ENCODE measurements around the gene GARNL3. TPM values are rescaled to one million over a fixed set of nuclear protein-coding genes. Genes with fewer than 3 reads are reported as not detected.

GARNL3 gene
- total RNA-seq, 1 donor from 2014 or later: 22.9 TPM

DNA sequence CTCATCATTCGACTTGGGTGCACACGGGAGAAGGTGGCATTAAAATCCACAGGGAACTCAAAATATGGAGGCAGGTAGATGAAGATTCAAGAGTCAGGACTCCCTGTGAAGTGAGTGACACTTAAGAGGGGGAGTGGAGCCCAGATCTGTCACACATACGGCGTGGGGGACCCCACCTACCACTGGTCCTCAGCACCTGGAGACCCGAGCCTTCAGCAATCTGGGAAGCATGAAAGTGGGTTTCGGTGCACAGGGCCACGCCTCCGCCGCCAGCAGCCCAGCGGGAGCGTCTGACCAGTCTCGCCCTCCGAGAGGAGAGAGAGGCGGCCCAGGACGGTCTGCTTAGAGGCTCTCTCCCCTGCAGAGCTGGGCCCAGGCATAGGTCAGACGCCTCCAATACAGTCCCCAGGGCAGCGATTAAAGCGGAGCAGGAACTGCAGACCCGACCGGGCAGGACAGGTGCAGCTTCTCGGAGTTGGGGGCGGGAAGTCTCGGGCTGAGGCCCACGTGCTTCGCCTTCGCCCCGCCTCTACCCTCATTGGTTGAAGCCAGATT is 131.8 kb downstream of the GARNL3 start:
- H3K4me1 ChIP-seq: peaks cover 28% of the 10 kb centered on the region
- peaks cover 19% of the 10 kb centered on the region for H3K36me3 ChIP-seq
- TF ChIP-seq, protein P1, sequence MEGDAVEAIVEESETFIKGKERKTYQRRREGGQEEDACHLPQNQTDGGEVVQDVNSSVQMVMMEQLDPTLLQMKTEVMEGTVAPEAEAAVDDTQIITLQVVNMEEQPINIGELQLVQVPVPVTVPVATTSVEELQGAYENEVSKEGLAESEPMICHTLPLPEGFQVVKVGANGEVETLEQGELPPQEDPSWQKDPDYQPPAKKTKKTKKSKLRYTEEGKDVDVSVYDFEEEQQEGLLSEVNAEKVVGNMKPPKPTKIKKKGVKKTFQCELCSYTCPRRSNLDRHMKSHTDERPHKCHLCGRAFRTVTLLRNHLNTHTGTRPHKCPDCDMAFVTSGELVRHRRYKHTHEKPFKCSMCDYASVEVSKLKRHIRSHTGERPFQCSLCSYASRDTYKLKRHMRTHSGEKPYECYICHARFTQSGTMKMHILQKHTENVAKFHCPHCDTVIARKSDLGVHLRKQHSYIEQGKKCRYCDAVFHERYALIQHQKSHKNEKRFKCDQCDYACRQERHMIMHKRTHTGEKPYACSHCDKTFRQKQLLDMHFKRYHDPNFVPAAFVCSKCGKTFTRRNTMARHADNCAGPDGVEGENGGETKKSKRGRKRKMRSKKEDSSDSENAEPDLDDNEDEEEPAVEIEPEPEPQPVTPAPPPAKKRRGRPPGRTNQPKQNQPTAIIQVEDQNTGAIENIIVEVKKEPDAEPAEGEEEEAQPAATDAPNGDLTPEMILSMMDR (IDR thresholded peaks at IDR 0.05; ENCODE audit: borderline replicate concordance): no peak
- H3K27ac ChIP-seq (replicated peaks): peak overlapping the region; percentile 59
- intact Hi-C loops (cut with micrococcal nuclease): no loop called here
- H3K4me3 ChIP-seq: peak overlapping the region; percentile 83
- no peaks in the 10 kb centered on the region for H3K27me3 ChIP-seq (ENCODE audit: low read depth)
- H3K9me3 ChIP-seq (replicated peaks): no peaks in the 10 kb centered on the region
- no peak for DNase-seq

- H3K4me1 ChIP-seq: peaks cover 28% of the 10 kb centered on the region
- peak within 1 kb of the TSS; percentile 83 for H3K4me3 ChIP-seq
- H3K9me3 ChIP-seq (replicated peaks): no peaks in the 10 kb centered on the region
- H3K27ac ChIP-seq (replicated peaks): peak within 1 kb of the TSS; percentile 87
- H3K36me3 ChIP-seq: peaks cover 20% of the 10 kb centered on the region
- TF ChIP-seq, protein P1 (IDR thresholded peaks at IDR 0.05; ENCODE audit: borderline replicate concordance): peak; percentile 28
- peak; percentile 98 for DNase-seq
- no peaks in the 10 kb centered on the region for H3K27me3 ChIP-seq (ENCODE audit: low read depth)
- intact Hi-C loops (cut with micrococcal nuclease): no loop called here
Observed at GRCh38 chr9:127396808-127397645, 132.5 kb downstream of the GARNL3 start, which contains the start of gene SLC2A8. Gene SLC2A8 (plus strand): TSS chr9:127397169. CDS start chr9:127397231, 62 bp downstream.

DNA sequence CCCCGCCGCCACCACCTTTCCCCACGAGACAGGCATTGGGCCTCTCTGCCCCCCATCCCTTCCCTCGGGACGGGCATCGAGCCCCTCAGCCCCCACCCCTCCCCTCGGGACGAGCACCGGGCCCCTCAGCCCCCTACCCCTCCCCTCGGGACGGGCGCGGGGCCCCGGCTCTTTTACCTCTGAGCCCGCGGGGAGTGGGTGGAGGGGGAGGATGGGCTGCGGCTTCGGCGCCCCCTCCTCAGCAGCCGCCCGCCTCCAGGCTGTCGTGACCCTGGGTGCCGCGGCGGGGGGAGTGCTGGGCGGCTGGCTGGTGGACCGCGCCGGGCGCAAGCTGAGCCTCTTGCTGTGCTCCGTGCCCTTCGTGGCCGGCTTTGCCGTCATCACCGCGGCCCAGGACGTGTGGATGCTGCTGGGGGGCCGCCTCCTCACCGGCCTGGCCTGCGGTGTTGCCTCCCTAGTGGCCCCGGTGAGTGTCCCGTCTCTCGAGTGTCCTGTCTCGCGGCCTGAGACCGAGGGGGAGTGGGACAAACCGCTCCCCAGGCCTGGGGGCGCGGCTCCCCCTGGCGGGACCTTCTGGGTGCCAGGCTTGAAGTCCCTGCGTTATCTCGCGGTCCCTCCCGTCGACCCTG is 133.2 kb downstream of the GARNL3 start:
- intact Hi-C loops (cut with micrococcal nuclease): no loop called here
- peak overlapping the region; percentile 87 for H3K27ac ChIP-seq (replicated peaks)
- TF ChIP-seq, protein P1 (IDR thresholded peaks at IDR 0.05; ENCODE audit: borderline replicate concordance): peak; percentile 60
- H3K27me3 ChIP-seq (ENCODE audit: low read depth): no peaks in the 10 kb centered on the region
- peaks cover 28% of the 10 kb centered on the region for H3K4me1 ChIP-seq
- peak; percentile 50 for DNase-seq
- peaks cover 27% of the 10 kb centered on the region for H3K36me3 ChIP-seq
- H3K4me3 ChIP-seq: peak overlapping the region; percentile 83
- H3K9me3 ChIP-seq (replicated peaks): no peaks in the 10 kb centered on the region

DNA sequence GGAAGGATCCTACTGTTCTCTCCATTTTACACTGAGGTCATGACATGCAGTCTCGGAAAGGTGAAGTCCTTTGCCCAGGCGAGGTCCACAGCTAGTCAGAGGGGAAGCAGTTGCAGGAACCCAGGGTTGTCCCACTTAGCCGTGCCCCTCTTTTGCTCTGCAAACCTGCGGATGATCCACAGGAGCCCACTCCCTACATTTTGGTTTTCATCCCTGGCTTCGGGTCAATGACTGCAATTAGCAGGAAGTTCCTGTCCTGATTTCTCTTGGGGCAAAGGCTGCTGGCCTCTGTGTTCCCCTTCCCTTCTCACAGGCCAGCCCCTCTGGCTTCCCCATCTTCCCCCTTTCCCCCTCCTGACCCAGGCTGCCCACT is 133.7 kb downstream of the GARNL3 start:
- peaks cover 28% of the 10 kb centered on the region for H3K4me1 ChIP-seq
- intact Hi-C loops (cut with micrococcal nuclease): no loop called here
- TF ChIP-seq, protein P1 (IDR thresholded peaks at IDR 0.05; ENCODE audit: borderline replicate concordance): no peak
- H3K27me3 ChIP-seq (ENCODE audit: low read depth): no peaks in the 10 kb centered on the region
- peak overlapping the region; percentile 83 for H3K4me3 ChIP-seq
- peak overlapping the region; percentile 87 for H3K27ac ChIP-seq (replicated peaks)
- H3K9me3 ChIP-seq (replicated peaks): no peaks in the 10 kb centered on the region
- H3K36me3 ChIP-seq: peaks cover 30% of the 10 kb centered on the region
- no peak for DNase-seq

DNA sequence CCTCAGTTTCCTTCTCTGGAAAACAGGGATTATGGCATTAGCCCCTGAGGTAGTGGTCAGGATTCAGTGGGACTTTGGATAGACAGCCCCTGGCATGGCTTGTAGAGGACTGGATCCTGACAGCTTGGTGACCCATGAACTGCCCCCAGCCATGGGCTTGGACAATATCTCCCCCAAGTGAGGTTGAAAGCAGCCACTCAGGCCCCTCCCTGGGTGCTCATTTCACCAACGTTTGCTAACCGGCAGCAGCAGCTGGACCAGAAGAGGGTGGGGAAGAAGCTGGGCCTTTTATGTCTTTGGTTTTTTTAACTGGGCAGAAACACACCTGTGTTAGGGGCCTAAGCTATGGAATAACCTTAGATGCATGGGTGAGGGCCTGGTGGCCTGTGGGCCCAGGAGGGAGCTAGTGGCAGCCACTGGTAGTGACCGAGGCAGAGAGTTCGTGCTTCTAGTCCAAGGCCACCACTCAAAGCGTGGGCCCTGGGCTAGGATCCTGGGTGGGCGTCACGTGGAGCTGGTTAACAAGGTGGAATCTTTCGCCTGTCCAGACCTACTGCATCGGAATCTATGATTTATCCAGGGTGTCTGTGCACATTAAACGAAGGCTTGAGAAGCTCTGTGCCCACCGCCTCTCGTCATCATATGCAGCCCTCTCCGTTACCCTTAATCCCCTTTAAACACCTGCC is 134.3 kb downstream of the GARNL3 start:
- Histone ChIP-seq H3K27me3 (ENCODE audit: low read depth) (no peaks in the 10 kb centered on the region), H3K36me3 (peaks cover 35% of the 10 kb centered on the region), H3K4me3 (peak overlapping the region; percentile 83), H3K9me3 (replicated peaks) (no peaks in the 10 kb centered on the region), H3K4me1 (peaks cover 28% of the 10 kb centered on the region), H3K27ac (replicated peaks) (no peak overlapping the region)
- intact Hi-C loops (cut with micrococcal nuclease): no loop called here
- TF ChIP-seq, protein P1 (IDR thresholded peaks at IDR 0.05; ENCODE audit: borderline replicate concordance): no peak
- DNase-seq: no peak

All from left ventricle myocardium inferior (tissue), 1 donor.